ENCODE results near the gene LMX1A.

LMX1A gene

DNA sequence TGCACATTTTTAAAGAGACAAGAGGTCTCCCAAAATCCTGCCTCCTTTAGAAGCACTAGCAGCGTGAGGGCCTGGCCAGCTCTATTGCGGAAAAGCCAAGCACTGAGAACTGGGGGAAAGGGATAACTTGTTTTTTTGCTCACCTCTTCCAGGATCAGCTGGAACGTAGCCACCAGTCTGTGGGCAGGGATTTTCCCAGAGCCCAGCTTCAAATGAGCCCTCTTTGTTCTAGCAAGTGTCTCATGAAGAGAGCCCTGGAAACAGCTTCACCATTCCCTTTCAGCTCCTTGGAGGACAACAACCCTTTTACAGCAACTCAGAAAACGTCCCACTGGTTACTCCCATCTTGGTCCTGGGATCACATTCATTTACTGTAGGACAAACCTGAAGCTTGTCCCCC lies 195.4 kb downstream of the LMX1A start:
- no peak for TF ChIP-seq CTCF (IDR thresholded peaks at IDR 0.05; ENCODE audit: low read depth, low read length, missing control alignments)
- in situ Hi-C loops (cut with HindIII; ENCODE audit: low sequenced_read_pairs): no loop called here
- no peak for DNase-seq (ENCODE audit: low read depth)
- no peak overlapping the region for H3K4me3 ChIP-seq (ENCODE audit: low read depth, low read length)

- in situ Hi-C loops (cut with HindIII; ENCODE audit: low sequenced_read_pairs): no loop called here
- no peak for TF ChIP-seq CTCF (IDR thresholded peaks at IDR 0.05; ENCODE audit: low read depth, low read length, missing control alignments)
- no peak for DNase-seq (ENCODE audit: low read depth)
- H3K4me3 ChIP-seq (ENCODE audit: low read depth, low read length): no peak overlapping the region
Observed at GRCh38 chr1:165153182-165153581, 203.3 kb downstream of the LMX1A start.

DNA sequence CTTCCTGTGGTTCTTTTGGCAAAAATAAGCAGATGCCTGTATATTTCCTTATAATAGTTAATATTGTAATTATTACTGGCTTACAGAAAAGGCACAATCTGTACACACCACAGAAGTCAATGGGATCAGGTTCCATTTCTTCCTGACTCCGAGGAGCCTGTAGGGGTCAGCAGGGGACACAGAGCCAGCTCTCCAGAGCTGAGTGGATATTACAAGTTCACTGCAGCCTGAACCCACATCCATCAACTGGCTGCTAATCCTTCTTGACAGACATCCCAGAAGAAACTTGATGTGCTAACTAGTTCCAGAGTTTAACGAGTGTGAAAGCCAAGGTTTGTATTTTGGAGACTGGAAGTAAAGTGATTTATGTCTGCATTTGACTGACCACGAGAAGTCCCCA lies 203.8 kb downstream of the LMX1A start:
- H3K4me3 ChIP-seq (ENCODE audit: low read depth, low read length): no peak overlapping the region
- in situ Hi-C loops (cut with HindIII; ENCODE audit: low sequenced_read_pairs): no loop called here
- no peak for DNase-seq (ENCODE audit: low read depth)
- TF ChIP-seq CTCF (IDR thresholded peaks at IDR 0.05; ENCODE audit: low read depth, low read length, missing control alignments): peak; percentile 19

- H3K4me3 ChIP-seq (ENCODE audit: low read depth, low read length): no peak overlapping the region
- DNase-seq (ENCODE audit: low read depth): no peak
- no peak for TF ChIP-seq CTCF (IDR thresholded peaks at IDR 0.05; ENCODE audit: low read depth, low read length, missing control alignments)
- in situ Hi-C loops (cut with HindIII; ENCODE audit: low sequenced_read_pairs): no loop called here
Observed at GRCh38 chr1:165152109-165152508, 204.4 kb downstream of the LMX1A start.
